IMR-90 (cell line): ENCODE measurements around the gene GSTT2. TPM values are rescaled to one million over a fixed set of nuclear protein-coding genes. Genes with fewer than 3 reads are reported as not detected.
"Not testable (repeated sequence)": the region's sequence is repeated elsewhere in the genome, so short reads cannot be mapped to it uniquely, and the experiment has no call there.

Experiments
- ATAC-seq: fragments of 200-7000 bp; cut with Tn5 transposase; 2 replicates; pipeline ENCODE4 v1.9.1; 2020; ENCODE audit warnings: low read depth, mild to moderate bottlenecking, moderate library complexity
- BruUV-seq: library from RNA; stranded (reverse); fragments of 400-500 nt; replicated peaks from 2 replicates; lab custom pipeline; 2021; lab: Mats Ljungman, UMichigan
- CTCF ChIA-PET: fragments of 300-600 bp; formaldehyde crosslinking; extraction: SDS; loops from one replicate; lab custom pipeline; 2021; ENCODE audit warnings: antibody characterized with exemption; lab: Yijun Ruan, JAX
- POLR2A ChIA-PET: fragments of 300-600 bp; sonication (Branson Sonifier 250); formaldehyde crosslinking; loops from one replicate; lab custom pipeline; 2022; ENCODE audit warnings: antibody characterized with exemption; ENCODE audit not compliant: unreplicated experiment; lab: Charles Lee
- DNase-seq: peaks from one replicate; pipeline ENCODE4 v3.0.0; 2013
- H2AFZ ChIP-seq: replicated peaks from 2 replicates; pipeline ENCODE3; 2013; ENCODE audit warnings: low read length, mild to moderate bottlenecking; ENCODE audit not compliant: poor library complexity
- H2AK5ac ChIP-seq: 2 replicates; pipeline ENCODE4 v1.6.1; 2013; ENCODE audit warnings: low read depth, low read length, inconsistent platforms
- H2AK9ac ChIP-seq: replicated peaks from 2 replicates; pipeline ENCODE3; 2013; ENCODE audit warnings: mild to moderate bottlenecking, low read depth, low read length, moderate library complexity; ENCODE audit not compliant: poor library complexity
- H2BK120ac ChIP-seq: 2 replicates; pipeline ENCODE4 v1.6.1; 2013; ENCODE audit warnings: low read depth, low read length, inconsistent platforms
- H2BK15ac ChIP-seq: 3 replicates; pipeline ENCODE4 v1.6.1; 2013; ENCODE audit warnings: low read depth, low read length, inconsistent platforms
- H2BK20ac ChIP-seq: 2 replicates; pipeline ENCODE4 v1.6.1; 2013; ENCODE audit warnings: low read depth, mild to moderate bottlenecking, inconsistent platforms, low read length, moderate library complexity
- H2BK5ac ChIP-seq: 2 replicates; pipeline ENCODE4 v1.6.1; 2013; ENCODE audit warnings: mild to moderate bottlenecking, low read depth, low read length, inconsistent platforms; ENCODE audit not compliant: poor library complexity, severe bottlenecking
- H3K14ac ChIP-seq: replicated peaks from 2 replicates; pipeline ENCODE4 v1.6.1; 2013; ENCODE audit warnings: low read depth, low read length, inconsistent platforms
- H3K18ac ChIP-seq: 2 replicates; pipeline ENCODE4 v1.6.1; 2013; ENCODE audit warnings: low read depth, low read length, control low read depth
- H3K23ac ChIP-seq: 2 replicates; pipeline ENCODE4 v1.6.1; 2013; ENCODE audit warnings: low read depth, low read length, inconsistent platforms
- H3K27ac ChIP-seq: 2 replicates; pipeline ENCODE4 v1.5.1; 2013; ENCODE audit warnings: mild to moderate bottlenecking, control low read depth, low read length; ENCODE audit not compliant: insufficient read depth
- H3K27me3 ChIP-seq: 2 replicates; pipeline ENCODE4 v1.6.1; 2013; ENCODE audit warnings: low read length; ENCODE audit not compliant: control insufficient read depth, insufficient read depth
- H3K36me3 ChIP-seq: 2 replicates; pipeline ENCODE4 v1.6.1; 2013; ENCODE audit warnings: low read length, mixed read lengths; ENCODE audit not compliant: control insufficient read depth, insufficient read depth
- H3K4ac ChIP-seq: 2 replicates; pipeline ENCODE4 v1.6.1; 2013; ENCODE audit warnings: low read depth, low read length, inconsistent platforms
- H3K4me1 ChIP-seq: 2 replicates; pipeline ENCODE4 v1.6.1; 2013; ENCODE audit warnings: low read length, mixed read lengths; ENCODE audit not compliant: control insufficient read depth, insufficient read depth
- H3K4me2 ChIP-seq: 2 replicates; pipeline ENCODE4 v1.6.1; 2013; ENCODE audit warnings: low read depth, mild to moderate bottlenecking, control low read depth, low read length, moderate library complexity
- H3K4me3 ChIP-seq: 2 replicates; pipeline ENCODE4 v1.5.1; 2013; ENCODE audit warnings: low read depth, mild to moderate bottlenecking, control low read depth, low read length, moderate library complexity; ENCODE audit not compliant: insufficient read depth
- H3K56ac ChIP-seq: 2 replicates; pipeline ENCODE4 v1.6.1; 2013; ENCODE audit warnings: low read length, inconsistent platforms; ENCODE audit not compliant: insufficient read depth; ENCODE audit errors: extremely low read depth
- H3K79me1 ChIP-seq, 2 experiments: 2 replicates each; pipeline ENCODE4 v1.6.1; 2013; ENCODE audit warnings: low read length in 2 of 2, inconsistent platforms in 1 of 2, low read depth in 1 of 2
- H3K9ac ChIP-seq: 2 replicates; pipeline ENCODE4 v1.6.1; 2013; ENCODE audit warnings: low read depth, low read length, control low read depth
- H3K9me1 ChIP-seq: 2 replicates; pipeline ENCODE4 v1.6.1; 2013; ENCODE audit warnings: low read length, inconsistent platforms; ENCODE audit not compliant: insufficient read depth
- H3K9me3 ChIP-seq: 2 replicates; pipeline ENCODE4 v1.6.1; 2013; ENCODE audit warnings: low read length; ENCODE audit not compliant: control insufficient read depth, insufficient read depth
- H4K20me1 ChIP-seq: 2 replicates; pipeline ENCODE4 v1.6.1; 2013; ENCODE audit warnings: low read length, inconsistent platforms; ENCODE audit not compliant: insufficient read depth
- H4K5ac ChIP-seq: 2 replicates; pipeline ENCODE4 v1.6.1; 2013; ENCODE audit warnings: mild to moderate bottlenecking, low read depth, low read length, control low read depth
- H4K8ac ChIP-seq, 2 experiments: 2 replicates each; pipeline ENCODE4 v1.6.1; 2013; ENCODE audit warnings: low read depth in 2 of 2, low read length in 2 of 2, control low read depth in 1 of 2, inconsistent platforms in 1 of 2
- H4K91ac ChIP-seq: 2 replicates; pipeline ENCODE4 v1.6.1; 2013; ENCODE audit warnings: low read depth, low read length, inconsistent platforms; ENCODE audit not compliant: insufficient read depth
- WGBS, 2 experiments: methylation state at CpG; one replicate each; pipeline versions ENCODE4 v1.1.5 to v1.1.7; 2013; ENCODE audit warnings: missing lambda C conversion rate in 2 of 2; ENCODE audit not compliant: insufficient read length in 1 of 2; ENCODE audit errors: extremely low coverage in 2 of 2; 5-methylcytosine and 5-hydroxymethylcytosine counted together
- dilution Hi-C: fragments of 300-500 bp; cut with HindIII; formaldehyde crosslinking; loops from one replicate; pipeline ENCODE4 v1.14.3; 2018; ENCODE audit warnings: low sequenced_read_pairs; ENCODE audit not compliant: unreplicated experiment
- in situ Hi-C: fragments of 300-500 bp; cut with MboI; formaldehyde crosslinking; loops from 3 replicates; pipeline ENCODE4 v1.14.3; 2019; ENCODE audit warnings: low sequenced_read_pairs, inconsistent platforms, mixed read lengths
- intact Hi-C: fragments of 100-400 bp; cut with micrococcal nuclease; formaldehyde crosslinking; loops from 2 replicates; pipeline ENCODE4 v1.10.0; 2022
- polyA plus RNA-seq, 3 experiments: library from polyadenylated mRNA; depleted of rRNA; stranded (reverse); fragments of >200 nt; gene quantifications; 2 replicates each; pipeline ENCODE4 v1.2.3, GENCODE V29; 2012; ENCODE audit warnings: low replicate concordance in 1 of 3
- total RNA-seq: library from RNA; depleted of rRNA; stranded (reverse); fragments of >200 nt; gene quantifications from 2 replicates; pipeline ENCODE4 v1.2.3, GENCODE V29; 2012

Gene GSTT2
- total and polyA plus RNA-seq, 2 of the 4 experiments (the other 2 are of a cell fraction), result 1.4 to 6.9 TPM

- H2AFZ ChIP-seq, H3K4me3 ChIP-seq, ATAC-seq, H3K27ac ChIP-seq, H3K56ac ChIP-seq, POLR2A ChIA-PET, H2AK5ac ChIP-seq, DNase-seq, H2AK9ac ChIP-seq, H4K91ac ChIP-seq, BruUV-seq, H3K4me1 ChIP-seq, H4K5ac ChIP-seq, H3K18ac ChIP-seq, H4K8ac ChIP-seq, in situ Hi-C loops, H3K27me3 ChIP-seq, dilution Hi-C loops, H4K20me1 ChIP-seq, H3K14ac ChIP-seq, H3K9ac ChIP-seq, H3K9me1 ChIP-seq, CTCF ChIA-PET, H3K9me3 ChIP-seq, H3K4ac ChIP-seq, H2BK120ac ChIP-seq, H3K79me1 ChIP-seq, H3K36me3 ChIP-seq, H2BK15ac ChIP-seq, H2BK20ac ChIP-seq, H3K23ac ChIP-seq, H2BK5ac ChIP-seq, H3K4me2 ChIP-seq: not testable (repeated sequence)
- WGBS, 2 experiments, result 65% methylated on average over 3 of the region's 6 CpGs; no CpG with 5 or more reads in 1 of the 2 experiments
- intact Hi-C loops, result loop anchor here (10.0 kb wide), 3 partner anchors 90 to 410 kb away; partner anchors contain the start of gene MMP11
Observed at GRCh38 chr22:23954991-23955305, 25.0 kb upstream of the GSTT2 start.

- H3K79me1 ChIP-seq, H2BK5ac ChIP-seq, H4K20me1 ChIP-seq, H3K36me3 ChIP-seq, H2AFZ ChIP-seq, H4K8ac ChIP-seq, DNase-seq, CTCF ChIA-PET, H3K9me1 ChIP-seq, H3K4me3 ChIP-seq, H3K56ac ChIP-seq, POLR2A ChIA-PET, H2AK9ac ChIP-seq, H2AK5ac ChIP-seq, H2BK15ac ChIP-seq, H3K18ac ChIP-seq, H3K27me3 ChIP-seq, ATAC-seq, H3K4ac ChIP-seq, H3K4me1 ChIP-seq, H4K91ac ChIP-seq, H3K14ac ChIP-seq, H4K5ac ChIP-seq, H3K23ac ChIP-seq, H3K9me3 ChIP-seq, H2BK20ac ChIP-seq, H3K9ac ChIP-seq, in situ Hi-C loops, H3K27ac ChIP-seq, H2BK120ac ChIP-seq, dilution Hi-C loops, BruUV-seq, H3K4me2 ChIP-seq: not testable (repeated sequence)
- 40% methylated on average over 1 of the region's 8 CpGs; no CpG with 5 or more reads in 1 of the 2 experiments for WGBS, 2 experiments
- intact Hi-C loops, result loop anchor here (10.0 kb wide), 3 partner anchors 91 to 411 kb away; partner anchors contain the start of gene MMP11
Observed at GRCh38 chr22:23955886-23956285, 24.0 kb upstream of the GSTT2 start.
